B cell (primary cell): ENCODE results near the gene GDAP1L1.

ENCODE experiments used
- CTCF ChIP-seq: fragments of 200-600 bp; IDR thresholded peaks from one replicate; pipeline ENCODE4 v1.8.0; 2022; ENCODE audit warnings: antibody characterized with exemption, mild to moderate bottlenecking
- EZH2 ChIP-seq: IDR thresholded peaks from 2 replicates; pipeline ENCODE4 v1.6.1; 2012; ENCODE audit warnings: borderline replicate concordance, low read depth, mild to moderate bottlenecking, moderate library complexity, low read length; ENCODE audit not compliant: insufficient read depth, poor library complexity, severe bottlenecking

- TF ChIP-seq CTCF (no peak), EZH2 (no peak)
These were observed 1.1 kb upstream of the GDAP1L1 start for GRCh38 chr20:44245977-44246376.
